Measurements from ENCODE around the gene SYNGAP1.
"Not testable (repeated sequence)": the region's sequence is repeated elsewhere in the genome, so short reads cannot be mapped to it uniquely, and the experiment has no call there.

Gene SYNGAP1

GRCh38 chr6:33419580-33420490 is at the start of gene SYNGAP1:
Gene SYNGAP1 (plus strand): TSS chr6:33420065. CDS start chr6:33420265, 200 bp downstream.
- peak within 1 kb of the TSS; percentile 94 for H3K27ac ChIP-seq

GRCh38 chr6:33371901-33372300 is 48.0 kb upstream of the SYNGAP1 start:
- peak overlapping the region; percentile 60; the same call in 1 of the 2 replicates for H3K27ac ChIP-seq

More at GRCh38 chr6:33419580-33420490, at the start of gene SYNGAP1:
- TF ChIP-seq, protein P1, sequence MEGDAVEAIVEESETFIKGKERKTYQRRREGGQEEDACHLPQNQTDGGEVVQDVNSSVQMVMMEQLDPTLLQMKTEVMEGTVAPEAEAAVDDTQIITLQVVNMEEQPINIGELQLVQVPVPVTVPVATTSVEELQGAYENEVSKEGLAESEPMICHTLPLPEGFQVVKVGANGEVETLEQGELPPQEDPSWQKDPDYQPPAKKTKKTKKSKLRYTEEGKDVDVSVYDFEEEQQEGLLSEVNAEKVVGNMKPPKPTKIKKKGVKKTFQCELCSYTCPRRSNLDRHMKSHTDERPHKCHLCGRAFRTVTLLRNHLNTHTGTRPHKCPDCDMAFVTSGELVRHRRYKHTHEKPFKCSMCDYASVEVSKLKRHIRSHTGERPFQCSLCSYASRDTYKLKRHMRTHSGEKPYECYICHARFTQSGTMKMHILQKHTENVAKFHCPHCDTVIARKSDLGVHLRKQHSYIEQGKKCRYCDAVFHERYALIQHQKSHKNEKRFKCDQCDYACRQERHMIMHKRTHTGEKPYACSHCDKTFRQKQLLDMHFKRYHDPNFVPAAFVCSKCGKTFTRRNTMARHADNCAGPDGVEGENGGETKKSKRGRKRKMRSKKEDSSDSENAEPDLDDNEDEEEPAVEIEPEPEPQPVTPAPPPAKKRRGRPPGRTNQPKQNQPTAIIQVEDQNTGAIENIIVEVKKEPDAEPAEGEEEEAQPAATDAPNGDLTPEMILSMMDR (conservative IDR thresholded peaks at IDR 0.05): no peak

GRCh38 chr6:33372526-33373123 is 47.2 kb upstream of the SYNGAP1 start:
- peak overlapping the region; percentile 60 for H3K27ac ChIP-seq
- TF ChIP-seq, protein P1 (conservative IDR thresholded peaks at IDR 0.05): no peak

- TF ChIP-seq, protein P1 (conservative IDR thresholded peaks at IDR 0.05): no peak
- peak overlapping the region; percentile 60 for H3K27ac ChIP-seq
These were observed 45.6 kb upstream of the SYNGAP1 start for GRCh38 chr6:33373960-33374910.

- TF ChIP-seq, protein P1 (conservative IDR thresholded peaks at IDR 0.05): no peak
- peak overlapping the region; percentile 60 for H3K27ac ChIP-seq
These were observed 44.7 kb upstream of the SYNGAP1 start for GRCh38 chr6:33375143-33375671.

GRCh38 chr6:33377171-33377570 is 42.7 kb upstream of the SYNGAP1 start:
- TF ChIP-seq, protein P1 (conservative IDR thresholded peaks at IDR 0.05): no peak
- no peak overlapping the region for H3K27ac ChIP-seq

DNA sequence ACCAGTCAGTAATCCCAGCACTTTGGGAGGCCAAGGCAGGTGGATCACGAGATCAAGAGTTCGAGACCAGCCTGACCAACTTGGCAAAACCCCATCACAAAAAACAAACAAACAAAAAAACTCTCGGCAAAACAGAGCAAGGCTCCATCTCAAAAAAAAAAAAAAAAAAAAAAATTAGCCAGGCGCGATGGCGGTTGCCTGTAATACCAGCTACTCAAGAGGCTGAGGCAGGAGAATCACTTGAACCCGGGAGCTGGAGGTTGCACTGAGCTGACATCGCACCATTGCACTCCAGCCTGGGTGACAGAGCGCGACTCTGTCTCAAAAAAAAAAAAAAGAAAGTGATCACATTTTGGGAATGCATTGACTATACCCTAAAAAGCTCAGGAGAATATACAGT is 40.7 kb upstream of the SYNGAP1 start:
- H3K27ac ChIP-seq: not testable (repeated sequence)

Measured in VCaP (cell line).